ENCODE results near the gene OPN4. TPM values are rescaled to one million over a fixed set of nuclear protein-coding genes. Genes with fewer than 3 reads are reported as not detected.
A peak's percentile ranks its signal among the peaks of the same experiment; 100 is the strongest.

OPN4 gene
- total and polyA plus RNA-seq, 2 of the 13 experiments (the other 11 are each of a cell fraction or from before 2014, with no cell fraction given): not detected

DNA sequence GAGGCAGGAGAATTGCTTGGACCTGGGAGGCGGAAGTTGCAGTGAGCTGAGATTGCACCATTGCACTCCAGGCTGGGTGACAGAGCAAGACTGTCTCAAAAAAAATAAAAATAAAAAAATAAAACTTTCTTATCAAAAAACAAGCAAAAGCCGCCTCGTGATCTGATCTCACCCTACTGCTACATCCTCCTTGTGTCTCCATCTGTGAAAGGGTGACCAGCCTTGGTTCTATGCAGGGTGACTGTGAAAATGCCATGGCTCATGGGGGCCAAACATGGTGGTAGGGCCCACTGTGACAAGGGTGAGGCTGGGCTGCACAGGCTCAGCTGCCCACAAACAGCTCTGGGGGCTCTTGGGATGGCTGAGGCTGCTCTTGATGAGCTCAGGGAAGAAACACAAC lies 968 bp upstream of the OPN4 start (continued):
- TF ChIP-seq, protein P1, sequence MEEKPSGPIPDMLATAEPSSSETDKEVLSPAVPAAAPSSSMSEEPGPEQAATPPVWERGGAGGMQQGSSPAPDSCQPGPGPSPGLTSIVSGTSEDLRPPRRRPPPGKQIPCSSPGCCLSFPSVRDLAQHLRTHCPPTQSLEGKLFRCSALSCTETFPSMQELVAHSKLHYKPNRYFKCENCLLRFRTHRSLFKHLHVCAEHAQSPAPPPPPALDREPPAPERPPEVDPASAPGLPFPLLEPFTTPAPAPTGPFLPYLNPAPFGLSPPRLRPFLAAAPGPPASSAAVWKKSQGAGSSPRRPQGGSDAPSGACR (CRISPR knock-in tag; IDR thresholded peaks at IDR 0.05): no peak
- TF ChIP-seq, protein P2, sequence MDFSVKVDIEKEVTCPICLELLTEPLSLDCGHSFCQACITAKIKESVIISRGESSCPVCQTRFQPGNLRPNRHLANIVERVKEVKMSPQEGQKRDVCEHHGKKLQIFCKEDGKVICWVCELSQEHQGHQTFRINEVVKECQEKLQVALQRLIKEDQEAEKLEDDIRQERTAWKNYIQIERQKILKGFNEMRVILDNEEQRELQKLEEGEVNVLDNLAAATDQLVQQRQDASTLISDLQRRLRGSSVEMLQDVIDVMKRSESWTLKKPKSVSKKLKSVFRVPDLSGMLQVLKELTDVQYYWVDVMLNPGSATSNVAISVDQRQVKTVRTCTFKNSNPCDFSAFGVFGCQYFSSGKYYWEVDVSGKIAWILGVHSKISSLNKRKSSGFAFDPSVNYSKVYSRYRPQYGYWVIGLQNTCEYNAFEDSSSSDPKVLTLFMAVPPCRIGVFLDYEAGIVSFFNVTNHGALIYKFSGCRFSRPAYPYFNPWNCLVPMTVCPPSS (IDR thresholded peaks at IDR 0.05): no peak

DNA sequence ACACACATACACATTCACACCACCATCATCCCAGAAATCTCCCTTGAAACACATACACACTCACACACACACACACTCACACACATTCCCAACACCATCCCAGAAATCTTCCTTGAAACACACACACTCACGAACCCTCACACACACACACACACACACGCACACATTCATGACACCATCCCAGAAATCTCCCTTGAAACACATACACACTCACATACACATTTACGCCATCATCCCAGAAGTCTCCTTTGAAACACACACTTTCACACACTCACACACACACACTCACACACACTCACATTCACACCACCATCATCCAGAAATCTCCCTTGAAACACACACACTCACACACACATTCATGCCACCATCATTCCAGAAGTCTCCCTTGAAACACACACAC lies 360 bp upstream of the OPN4 start:
- intact Hi-C loops (cut with micrococcal nuclease; ENCODE audit: unreplicated experiment) (no loop called here), in situ Hi-C loops (cut with HindIII; ENCODE audit: extremely low pct_ligation_motif_present, low pct_unique_long_range_greater_than_20kb) (no loop called here)
- 61% methylated on average over 3 of the region's 3 CpGs for whole genome bisulfite sequencing (ENCODE audit: low lambda C conversion rate)
- FAIRE-seq (no peak), ATAC-seq (no peak), DNase-seq (ENCODE audit: low spot score) (no peak)
- Histone ChIP-seq H3K4me2 (ENCODE audit: low read depth, low read length) (no peak overlapping the region), H3K27me3 (ENCODE audit: control insufficient read depth in 1 of 2, insufficient read depth in 2 of 2, low read length in 2 of 2) (peaks cover 9 to 47% of the 10 kb centered on the region in 2 experiments; a peak in 4 of 5 replicates), H3K27ac (ENCODE audit: extremely low read length, insufficient read depth, low read length) (no peak overlapping the region), H3K36me3 (replicated peaks in 1 of 2; ENCODE audit: control insufficient read depth in 1 of 2, insufficient read depth in 2 of 2, low read length in 2 of 2) (no peaks in the 10 kb centered on the region), H3K4me1 (ENCODE audit: insufficient read depth, low read length) (no peaks in the 10 kb centered on the region), H2AFZ (ENCODE audit: low read length) (no peak overlapping the region), H3K9ac (ENCODE audit: insufficient read depth, low read depth, low read length) (no peak overlapping the region), H3K9me3 (ENCODE audit: low read length) (no peaks in the 10 kb centered on the region), H3K79me2 (ENCODE audit: insufficient read depth, low read length) (no peaks in the 10 kb centered on the region), H4K20me1 (ENCODE audit: insufficient read depth, low read length) (no peaks in the 10 kb centered on the region), H3K4me3 (replicated peaks in 1 of 3; ENCODE audit: insufficient read depth in 1 of 3, low read depth in 2 of 3, low read length in 3 of 3) (no peak overlapping the region)
- TF ChIP-seq, protein P3, sequence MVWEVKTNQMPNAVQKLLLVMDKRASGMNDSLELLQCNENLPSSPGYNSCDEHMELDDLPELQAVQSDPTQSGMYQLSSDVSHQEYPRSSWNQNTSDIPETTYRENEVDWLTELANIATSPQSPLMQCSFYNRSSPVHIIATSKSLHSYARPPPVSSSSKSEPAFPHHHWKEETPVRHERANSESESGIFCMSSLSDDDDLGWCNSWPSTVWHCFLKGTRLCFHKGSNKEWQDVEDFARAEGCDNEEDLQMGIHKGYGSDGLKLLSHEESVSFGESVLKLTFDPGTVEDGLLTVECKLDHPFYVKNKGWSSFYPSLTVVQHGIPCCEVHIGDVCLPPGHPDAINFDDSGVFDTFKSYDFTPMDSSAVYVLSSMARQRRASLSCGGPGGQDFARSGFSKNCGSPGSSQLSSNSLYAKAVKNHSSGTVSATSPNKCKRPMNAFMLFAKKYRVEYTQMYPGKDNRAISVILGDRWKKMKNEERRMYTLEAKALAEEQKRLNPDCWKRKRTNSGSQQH (CRISPR knock-in tag; IDR thresholded peaks at IDR 0.05; ENCODE audit: low read depth): no peak
- TF ChIP-seq ZSCAN20 (CRISPR knock-in tag; IDR thresholded peaks at IDR 0.05; ENCODE audit: borderline replicate concordance) (no peak), FOXP1 (IDR thresholded peaks at IDR 0.05) (0 out of 2 replicates have a peak, but pooled peaks have one; percentile 6), FOXP1 (CRISPR knock-in tag; IDR thresholded peaks at IDR 0.05) (no peak), ZNF207 (IDR thresholded peaks at IDR 0.05; ENCODE audit: borderline replicate concordance) (0 out of 2 replicates have a peak, but pooled peaks have one; percentile 23), SP1 (IDR thresholded peaks at IDR 0.05) (peak; percentile 46; the same call in 1 of the 2 replicates), SP1 (CRISPR knock-in tag; IDR thresholded peaks at IDR 0.05) (no peak)
- TF ChIP-seq, protein P4, sequence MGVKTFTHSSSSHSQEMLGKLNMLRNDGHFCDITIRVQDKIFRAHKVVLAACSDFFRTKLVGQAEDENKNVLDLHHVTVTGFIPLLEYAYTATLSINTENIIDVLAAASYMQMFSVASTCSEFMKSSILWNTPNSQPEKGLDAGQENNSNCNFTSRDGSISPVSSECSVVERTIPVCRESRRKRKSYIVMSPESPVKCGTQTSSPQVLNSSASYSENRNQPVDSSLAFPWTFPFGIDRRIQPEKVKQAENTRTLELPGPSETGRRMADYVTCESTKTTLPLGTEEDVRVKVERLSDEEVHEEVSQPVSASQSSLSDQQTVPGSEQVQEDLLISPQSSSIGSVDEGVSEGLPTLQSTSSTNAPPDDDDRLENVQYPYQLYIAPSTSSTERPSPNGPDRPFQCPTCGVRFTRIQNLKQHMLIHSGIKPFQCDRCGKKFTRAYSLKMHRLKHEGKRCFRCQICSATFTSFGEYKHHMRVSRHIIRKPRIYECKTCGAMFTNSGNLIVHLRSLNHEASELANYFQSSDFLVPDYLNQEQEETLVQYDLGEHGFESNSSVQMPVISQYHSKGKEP (CRISPR knock-in tag; IDR thresholded peaks at IDR 0.05): no peak
- ChIA-PET CTCF (ENCODE audit: low intra/inter-chr PET ratio, low total read pairs) (no interaction called here), POLR2A (no interaction called here)
- no TSS peak for BruUV-seq (replicated peaks)
